T-helper 17 cell (primary cell): ENCODE data around the gene LTK. TPM values are rescaled to one million over a fixed set of nuclear protein-coding genes. Genes with fewer than 3 reads are reported as not detected.
A peak's percentile ranks its signal among the peaks of the same experiment; 100 is the strongest.

Experiments
- ATAC-seq: fragments of 150-1000 bp; cut with Tn5 transposase; 2 replicates; pipeline ENCODE4 v1.10.0; 2021; ENCODE audit warnings: mild to moderate bottlenecking, moderate library complexity
- DNase-seq, 3 donors: peaks; one replicate each; pipeline versions ENCODE4 v3.0.0 to v3.0.0-alpha.2; 2020 to 2021
- H3K9me3 ChIP-seq: one replicate; pipeline ENCODE4 v1.7.0; 2013; ENCODE audit warnings: low read length, mild to moderate bottlenecking; ENCODE audit not compliant: control insufficient read depth, poor library complexity, severe bottlenecking
- H3K27ac Mint-ChIP-seq: one replicate; pipeline ENCODE4 v1.8.0; 2022; ENCODE audit warnings: mild to moderate bottlenecking, moderate library complexity, mixed read lengths
- H3K27me3 Mint-ChIP-seq: one replicate; pipeline ENCODE4 v1.8.0; 2022; ENCODE audit warnings: mixed read lengths
- H3K36me3 Mint-ChIP-seq: one replicate; pipeline ENCODE4 v1.8.0; 2022; ENCODE audit warnings: low read depth, mixed read lengths
- H3K4me1 Mint-ChIP-seq: one replicate; pipeline ENCODE4 v1.8.0; 2022; ENCODE audit warnings: mild to moderate bottlenecking, mixed read lengths
- H3K4me3 Mint-ChIP-seq: one replicate; pipeline ENCODE4 v1.8.0; 2022; ENCODE audit warnings: mild to moderate bottlenecking, moderate library complexity, mixed read lengths
- total RNA-seq, 4 donors: library from RNA in 2 of 4; stranded (reverse) in 2 of 4; gene quantifications; one replicate each; pipeline ENCODE4 v1.2.3 and lab custom pipeline; 2022 to 2026

LTK gene
- total RNA-seq, 2 donors from 2014 or later, result 58.2 to 74.6 TPM

- Mint-ChIP-seq H3K27ac (no peak overlapping the region), H3K4me1 (peaks cover 25% of the 10 kb centered on the region), H3K4me3 (no peak overlapping the region), H3K36me3 (peaks cover 2% of the 10 kb centered on the region), H3K27me3 (no peaks in the 10 kb centered on the region)
- ATAC-seq (no peak), DNase-seq (no peak)
- no peaks in the 10 kb centered on the region for H3K9me3 ChIP-seq
These were observed 24.0 kb downstream of the LTK start for GRCh38 chr15:41489641-41490040.

GRCh38 chr15:41487802-41488201 lies 25.8 kb downstream of the LTK start:
- Mint-ChIP-seq H3K27me3 (no peaks in the 10 kb centered on the region), H3K4me3 (peak overlapping the region; percentile 71), H3K4me1 (peaks cover 38% of the 10 kb centered on the region), H3K36me3 (peaks cover 2% of the 10 kb centered on the region), H3K27ac (no peak overlapping the region)
- ATAC-seq (no peak), DNase-seq (no peak)
- no peaks in the 10 kb centered on the region for H3K9me3 ChIP-seq

- H3K27ac Mint-ChIP-seq, result no peak overlapping the region
- DNase-seq, result no peak
- H3K9me3 ChIP-seq, result no peaks in the 10 kb centered on the region
- H3K4me3 Mint-ChIP-seq, result no peak overlapping the region
- H3K27me3 Mint-ChIP-seq, result no peaks in the 10 kb centered on the region
- H3K36me3 Mint-ChIP-seq, result peaks cover 2% of the 10 kb centered on the region
- H3K4me1 Mint-ChIP-seq, result peaks cover 35% of the 10 kb centered on the region
- no peak for ATAC-seq
These were observed 26.2 kb downstream of the LTK start for GRCh38 chr15:41487381-41487780.

- Mint-ChIP-seq H3K27me3 (no peaks in the 10 kb centered on the region), H3K36me3 (peaks cover 2% of the 10 kb centered on the region), H3K4me1 (peaks cover 28% of the 10 kb centered on the region), H3K27ac (no peak overlapping the region), H3K4me3 (no peak overlapping the region)
- DNase-seq (no peak), ATAC-seq (no peak)
- no peaks in the 10 kb centered on the region for H3K9me3 ChIP-seq
These were observed 27.3 kb downstream of the LTK start for GRCh38 chr15:41486286-41486685.

- Mint-ChIP-seq H3K4me3 (no peak overlapping the region), H3K27ac (no peak overlapping the region), H3K27me3 (no peaks in the 10 kb centered on the region), H3K4me1 (peaks cover 26% of the 10 kb centered on the region), H3K36me3 (peaks cover 2% of the 10 kb centered on the region)
- no peaks in the 10 kb centered on the region for H3K9me3 ChIP-seq
- DNase-seq (no peak), ATAC-seq (no peak)
These were observed 28.5 kb downstream of the LTK start for GRCh38 chr15:41484937-41485625.

GRCh38 chr15:41483519-41483918 lies 30.1 kb downstream of the LTK start:
- DNase-seq (no peak), ATAC-seq (peak; percentile 67)
- H3K9me3 ChIP-seq, result no peaks in the 10 kb centered on the region
- H3K36me3 Mint-ChIP-seq, result peaks cover 4% of the 10 kb centered on the region
- peak overlapping the region; percentile 77 for H3K4me3 Mint-ChIP-seq
- peak overlapping the region; percentile 87 for H3K27ac Mint-ChIP-seq
- H3K27me3 Mint-ChIP-seq, result no peaks in the 10 kb centered on the region
- peaks cover 24% of the 10 kb centered on the region for H3K4me1 Mint-ChIP-seq

- H3K4me3 Mint-ChIP-seq, result peak overlapping the region; percentile 77
- ATAC-seq (peak; percentile 92), DNase-seq (no peak)
- peaks cover 23% of the 10 kb centered on the region for H3K4me1 Mint-ChIP-seq
- peaks cover 4% of the 10 kb centered on the region for H3K36me3 Mint-ChIP-seq
- no peaks in the 10 kb centered on the region for H3K27me3 Mint-ChIP-seq
- no peaks in the 10 kb centered on the region for H3K9me3 ChIP-seq
- peak overlapping the region; percentile 87 for H3K27ac Mint-ChIP-seq
These were observed 30.5 kb downstream of the LTK start for GRCh38 chr15:41483115-41483514.

GRCh38 chr15:41482110-41482877 lies 31.3 kb downstream of the LTK start:
- H3K9me3 ChIP-seq, result no peaks in the 10 kb centered on the region
- no peaks in the 10 kb centered on the region for H3K27me3 Mint-ChIP-seq
- DNase-seq, result no peak
- H3K36me3 Mint-ChIP-seq, result peaks cover 2% of the 10 kb centered on the region
- peaks cover 18% of the 10 kb centered on the region for H3K4me1 Mint-ChIP-seq
- no peak for ATAC-seq
- peak overlapping the region; percentile 87 for H3K27ac Mint-ChIP-seq
- no peak overlapping the region for H3K4me3 Mint-ChIP-seq

- no peak for DNase-seq
- Mint-ChIP-seq H3K4me3 (peak overlapping the region; percentile 45), H3K27me3 (no peaks in the 10 kb centered on the region), H3K27ac (peak overlapping the region; percentile 79), H3K4me1 (peaks cover 20% of the 10 kb centered on the region), H3K36me3 (peaks cover 4% of the 10 kb centered on the region)
- no peaks in the 10 kb centered on the region for H3K9me3 ChIP-seq
- ATAC-seq, result no peak
These were observed 33.1 kb downstream of the LTK start for GRCh38 chr15:41480396-41481140.

GRCh38 chr15:41476416-41477048 lies 37.1 kb downstream of the LTK start:
- peaks cover 4% of the 10 kb centered on the region for H3K36me3 Mint-ChIP-seq
- no peak overlapping the region for H3K4me3 Mint-ChIP-seq
- H3K4me1 Mint-ChIP-seq, result peaks cover 2% of the 10 kb centered on the region
- no peaks in the 10 kb centered on the region for H3K9me3 ChIP-seq
- no peak overlapping the region for H3K27ac Mint-ChIP-seq
- no peaks in the 10 kb centered on the region for H3K27me3 Mint-ChIP-seq
- DNase-seq, result no peak
- no peak for ATAC-seq

GRCh38 chr15:41474941-41475340 lies 38.7 kb downstream of the LTK start:
- Mint-ChIP-seq H3K27ac (no peak overlapping the region), H3K27me3 (no peaks in the 10 kb centered on the region), H3K4me1 (peaks cover 2% of the 10 kb centered on the region), H3K4me3 (no peak overlapping the region), H3K36me3 (peaks cover 6% of the 10 kb centered on the region)
- DNase-seq (no peak), ATAC-seq (no peak)
- no peaks in the 10 kb centered on the region for H3K9me3 ChIP-seq

GRCh38 chr15:41474436-41474835 lies 39.2 kb downstream of the LTK start:
- Mint-ChIP-seq H3K4me1 (peaks cover 2% of the 10 kb centered on the region), H3K4me3 (no peak overlapping the region), H3K27ac (no peak overlapping the region), H3K36me3 (peaks cover 6% of the 10 kb centered on the region), H3K27me3 (no peaks in the 10 kb centered on the region)
- ATAC-seq (no peak), DNase-seq (no peak)
- H3K9me3 ChIP-seq, result no peaks in the 10 kb centered on the region

- ATAC-seq (no peak), DNase-seq (no peak)
- peaks cover 5% of the 10 kb centered on the region for H3K36me3 Mint-ChIP-seq
- H3K9me3 ChIP-seq, result no peaks in the 10 kb centered on the region
- H3K27ac Mint-ChIP-seq, result no peak overlapping the region
- no peaks in the 10 kb centered on the region for H3K27me3 Mint-ChIP-seq
- no peak overlapping the region for H3K4me3 Mint-ChIP-seq
- peaks cover 2% of the 10 kb centered on the region for H3K4me1 Mint-ChIP-seq
These were observed 40.2 kb downstream of the LTK start for GRCh38 chr15:41473418-41473817.
